A549 (cell line): Measurements from ENCODE around the gene FMNL3.

Source experiments
- CEBPB ChIP-seq, 2 experiments: fragments of >200 bp in 1 of 2; sonication (Bioruptor Twin) in 1 of 2; formaldehyde crosslinking in 1 of 2; IDR thresholded peaks; 2 replicates each; pipeline ENCODE4 v1.6.1; 2012 to 2016
- HMGXB4 ChIP-seq: fragments of 250-450 bp; sonication (Bioruptor Pico); IDR thresholded peaks from 2 replicates; pipeline ENCODE4 v1.5.0; 2021; ENCODE audit warnings: mild to moderate bottlenecking, moderate library complexity, borderline replicate concordance
- NR3C1 ChIP-seq: fragments of >200 bp; sonication (Bioruptor Twin); formaldehyde crosslinking; IDR thresholded peaks from 3 replicates; pipeline ENCODE4 v1.6.1; 2017
- POLR2A ChIP-seq: IDR thresholded peaks from 2 replicates; pipeline ENCODE4 v1.6.1; 2012; ENCODE audit warnings: mild to moderate bottlenecking, low read length
- TF ChIP-seq, protein P1 (sequence below): fragments of 150-350 bp; IDR thresholded peaks from 2 replicates; pipeline ENCODE4 v1.6.1; 2014; ENCODE audit warnings: low read depth, mild to moderate bottlenecking, low read length
- TF ChIP-seq, protein P2 (sequence below): fragments of >200 bp; sonication (Bioruptor Twin); formaldehyde crosslinking; IDR thresholded peaks from 3 replicates; pipeline ENCODE4 v1.5.1; 2016

- TF ChIP-seq, protein P1, sequence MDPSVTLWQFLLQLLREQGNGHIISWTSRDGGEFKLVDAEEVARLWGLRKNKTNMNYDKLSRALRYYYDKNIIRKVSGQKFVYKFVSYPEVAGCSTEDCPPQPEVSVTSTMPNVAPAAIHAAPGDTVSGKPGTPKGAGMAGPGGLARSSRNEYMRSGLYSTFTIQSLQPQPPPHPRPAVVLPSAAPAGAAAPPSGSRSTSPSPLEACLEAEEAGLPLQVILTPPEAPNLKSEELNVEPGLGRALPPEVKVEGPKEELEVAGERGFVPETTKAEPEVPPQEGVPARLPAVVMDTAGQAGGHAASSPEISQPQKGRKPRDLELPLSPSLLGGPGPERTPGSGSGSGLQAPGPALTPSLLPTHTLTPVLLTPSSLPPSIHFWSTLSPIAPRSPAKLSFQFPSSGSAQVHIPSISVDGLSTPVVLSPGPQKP = no peak
- no peak for TF ChIP-seq HMGXB4
- TF ChIP-seq, protein P2, sequence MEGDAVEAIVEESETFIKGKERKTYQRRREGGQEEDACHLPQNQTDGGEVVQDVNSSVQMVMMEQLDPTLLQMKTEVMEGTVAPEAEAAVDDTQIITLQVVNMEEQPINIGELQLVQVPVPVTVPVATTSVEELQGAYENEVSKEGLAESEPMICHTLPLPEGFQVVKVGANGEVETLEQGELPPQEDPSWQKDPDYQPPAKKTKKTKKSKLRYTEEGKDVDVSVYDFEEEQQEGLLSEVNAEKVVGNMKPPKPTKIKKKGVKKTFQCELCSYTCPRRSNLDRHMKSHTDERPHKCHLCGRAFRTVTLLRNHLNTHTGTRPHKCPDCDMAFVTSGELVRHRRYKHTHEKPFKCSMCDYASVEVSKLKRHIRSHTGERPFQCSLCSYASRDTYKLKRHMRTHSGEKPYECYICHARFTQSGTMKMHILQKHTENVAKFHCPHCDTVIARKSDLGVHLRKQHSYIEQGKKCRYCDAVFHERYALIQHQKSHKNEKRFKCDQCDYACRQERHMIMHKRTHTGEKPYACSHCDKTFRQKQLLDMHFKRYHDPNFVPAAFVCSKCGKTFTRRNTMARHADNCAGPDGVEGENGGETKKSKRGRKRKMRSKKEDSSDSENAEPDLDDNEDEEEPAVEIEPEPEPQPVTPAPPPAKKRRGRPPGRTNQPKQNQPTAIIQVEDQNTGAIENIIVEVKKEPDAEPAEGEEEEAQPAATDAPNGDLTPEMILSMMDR = no peak
- no peak for TF ChIP-seq POLR2A
- TF ChIP-seq CEBPB (IDR thresholded peaks at IDR 0.05) = no peak
- no peak for TF ChIP-seq NR3C1
These were observed 10.5 kb downstream of the FMNL3 start for GRCh38 chr12:49696723-49697122.
